C1 segment of cervical spinal cord (tissue), 14 donors: ENCODE results near the gene NRM.
"Not testable (repeated sequence)": the region's sequence is repeated elsewhere in the genome, so short reads cannot be mapped to it uniquely, and the experiment has no call there.

Source experiments
- DNase-seq, 14 donors: peaks; one replicate each; lab custom pipeline; 2025; lab: John Stamatoyannopoulos, UW

The NRM gene

GRCh38 chr6:30690403-30691207 is at the start of gene NRM:
NRM (minus strand) TSS chr6:30690984; CDS start chr6:30690974, 10 bp downstream.
- peak in 12 of 14 donors; percentile 48 to 94 (median 76) for DNase-seq

GRCh38 chr6:30740540-30740870 is 49.7 kb upstream of the NRM start:
- no peak for DNase-seq

GRCh38 chr6:30738532-30738931 is 47.7 kb upstream of the NRM start:
- no peak for DNase-seq

GRCh38 chr6:30735668-30736314 is 45.0 kb upstream of the NRM start:
- no peak for DNase-seq

- DNase-seq = no peak
These were observed 41.6 kb upstream of the NRM start for GRCh38 chr6:30732237-30732943.

- peak in 5 of 14 donors; percentile 8 to 53 (median 19) for DNase-seq
These were observed 40.0 kb upstream of the NRM start for GRCh38 chr6:30730601-30731435.

- no peak for DNase-seq
These were observed 37.3 kb upstream of the NRM start for GRCh38 chr6:30727920-30728553.

- DNase-seq = no peak
These were observed 36.0 kb upstream of the NRM start for GRCh38 chr6:30726506-30727413.

- DNase-seq = no peak
These were observed 35.1 kb upstream of the NRM start for GRCh38 chr6:30725713-30726505.

GRCh38 chr6:30724906-30725667 is 34.3 kb upstream of the NRM start:
- no peak for DNase-seq

- not testable (repeated sequence) for DNase-seq
These were observed 33.3 kb upstream of the NRM start for GRCh38 chr6:30723843-30724741.

- DNase-seq = not testable (repeated sequence)
These were observed 32.5 kb upstream of the NRM start for GRCh38 chr6:30723159-30723842.

- peak in 13 of 14 donors; percentile 12 to 83 (median 60) for DNase-seq
These were observed 31.7 kb upstream of the NRM start for GRCh38 chr6:30722280-30723112.

GRCh38 chr6:30722025-30722279 is 31.2 kb upstream of the NRM start:
- peak in 2 of 14 donors; percentile 36 to 42 for DNase-seq

- peak in 13 of 14 donors; percentile 21 to 90 (median 70) for DNase-seq
These were observed 30.6 kb upstream of the NRM start for GRCh38 chr6:30721198-30722024.
